Activated T-helper 1 cell treated with Interleukin-2 at 50 U/mL for 16 hours (primary cell): Measurements from ENCODE around the gene BFAR.
"Not testable (repeated sequence)": the region's sequence is repeated elsewhere in the genome, so short reads cannot be mapped to it uniquely, and the experiment has no call there.

Experiments
- DNase-seq: peaks from one replicate; pipeline ENCODE4 v3.0.0-alpha.2; 2020; ENCODE audit warnings: low read depth

Gene BFAR

GRCh38 chr16:14636179-14636950 is 3.6 kb downstream of the BFAR start:
- DNase-seq: not testable (repeated sequence)

GRCh38 chr16:14636951-14637240 is 4.1 kb downstream of the BFAR start:
- DNase-seq: not testable (repeated sequence)

GRCh38 chr16:14640538-14640937 is 7.8 kb downstream of the BFAR start:
- no peak for DNase-seq

GRCh38 chr16:14641206-14641605 is 8.5 kb downstream of the BFAR start:
- no peak for DNase-seq

- no peak for DNase-seq
These were observed 9.2 kb downstream of the BFAR start for GRCh38 chr16:14641926-14642325.

GRCh38 chr16:14649816-14650215 is 17.1 kb downstream of the BFAR start:
- no peak for DNase-seq

GRCh38 chr16:14650629-14651028 is 17.9 kb downstream of the BFAR start:
- no peak for DNase-seq

GRCh38 chr16:14652726-14653125 is 20.0 kb downstream of the BFAR start:
- no peak for DNase-seq

GRCh38 chr16:14658063-14658462 is 25.3 kb downstream of the BFAR start:
- no peak for DNase-seq

- no peak for DNase-seq
These were observed 34.9 kb downstream of the BFAR start for GRCh38 chr16:14667347-14668266.

- no peak for DNase-seq
These were observed 35.9 kb downstream of the BFAR start for GRCh38 chr16:14668556-14669223.

- no peak for DNase-seq
These were observed 37.0 kb downstream of the BFAR start for GRCh38 chr16:14669776-14670175.

- DNase-seq: no peak
These were observed 39.7 kb downstream of the BFAR start for GRCh38 chr16:14672403-14672971.

- DNase-seq: no peak
These were observed 43.9 kb downstream of the BFAR start for GRCh38 chr16:14676633-14677032.

- DNase-seq: no peak
These were observed 44.9 kb downstream of the BFAR start for GRCh38 chr16:14677627-14678026.

- DNase-seq: no peak
These were observed 46.2 kb downstream of the BFAR start for GRCh38 chr16:14678748-14679497.

- DNase-seq: not testable (repeated sequence)
These were observed 47.6 kb downstream of the BFAR start for GRCh38 chr16:14680396-14680795.

- DNase-seq: no peak
These were observed 48.4 kb downstream of the BFAR start for GRCh38 chr16:14681115-14681514.

- DNase-seq: no peak
These were observed 49.4 kb downstream of the BFAR start for GRCh38 chr16:14682121-14682520.

GRCh38 chr16:14685870-14686793 is 53.4 kb downstream of the BFAR start:
- not testable (repeated sequence) for DNase-seq

- DNase-seq: not testable (repeated sequence)
These were observed 61.4 kb downstream of the BFAR start, which contains the start of gene PLA2G10 for GRCh38 chr16:14694129-14694528. TSS of gene PLA2G10 (minus strand) at chr16:14694308. CDS start at chr16:14694229, 79 bp downstream.
